Measurements from ENCODE around the gene ATP7A.
"Not testable (repeated sequence)": the region's sequence is repeated elsewhere in the genome, so short reads cannot be mapped to it uniquely, and the experiment has no call there.

Gene ATP7A

DNA sequence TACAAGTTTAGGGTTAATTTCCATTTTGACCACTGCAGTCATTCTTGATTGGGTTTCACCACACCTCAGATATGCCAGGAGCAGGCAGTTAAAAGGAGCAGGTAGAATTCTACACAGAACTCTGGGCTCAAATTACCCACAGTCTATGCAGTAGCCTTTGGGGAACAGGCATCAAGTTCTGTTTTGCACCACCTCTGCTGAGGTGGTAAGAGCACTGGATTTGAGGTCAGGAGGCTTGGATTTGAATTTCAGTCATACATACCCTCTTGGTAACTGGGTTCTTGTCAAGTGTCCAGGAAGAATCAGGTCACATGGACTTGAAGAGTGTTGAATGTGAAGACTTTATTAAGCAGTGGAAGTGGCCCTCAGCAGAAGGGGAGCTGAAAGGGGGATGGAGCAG lies 153.2 kb downstream of the ATP7A start:
- DNase-seq (ENCODE audit: extremely low read depth, low read depth), result no peak
- no peak for TF ChIP-seq CTCF (IDR thresholded peaks at IDR 0.05; ENCODE audit: low read depth, low read length, missing control alignments)
- no peak overlapping the region for H3K4me3 ChIP-seq (replicated peaks; ENCODE audit: low read depth, low read length)

DNA sequence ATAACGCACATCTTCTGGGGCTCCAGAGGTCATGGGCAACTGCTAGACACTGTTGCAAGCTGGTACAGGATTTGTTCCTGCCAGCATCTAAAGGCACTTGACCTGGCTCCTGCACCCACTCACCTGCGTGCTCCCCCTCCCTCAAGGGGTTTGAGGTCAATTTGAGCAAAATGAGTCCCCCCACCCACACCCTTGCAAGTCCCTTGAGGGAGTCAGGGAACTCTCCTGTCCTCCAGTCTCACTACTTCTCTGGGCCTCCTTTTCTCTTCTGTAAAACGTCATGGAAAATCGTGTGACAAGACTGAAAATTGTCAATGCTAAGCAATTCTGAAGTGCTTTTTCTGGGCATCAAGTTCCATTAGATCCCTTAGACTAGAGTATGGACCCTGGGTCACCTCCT lies 153.7 kb downstream of the ATP7A start:
- no peak for TF ChIP-seq CTCF (IDR thresholded peaks at IDR 0.05; ENCODE audit: low read depth, low read length, missing control alignments)
- H3K4me3 ChIP-seq (replicated peaks; ENCODE audit: low read depth, low read length), result no peak overlapping the region
- no peak for DNase-seq (ENCODE audit: extremely low read depth, low read depth)

DNA sequence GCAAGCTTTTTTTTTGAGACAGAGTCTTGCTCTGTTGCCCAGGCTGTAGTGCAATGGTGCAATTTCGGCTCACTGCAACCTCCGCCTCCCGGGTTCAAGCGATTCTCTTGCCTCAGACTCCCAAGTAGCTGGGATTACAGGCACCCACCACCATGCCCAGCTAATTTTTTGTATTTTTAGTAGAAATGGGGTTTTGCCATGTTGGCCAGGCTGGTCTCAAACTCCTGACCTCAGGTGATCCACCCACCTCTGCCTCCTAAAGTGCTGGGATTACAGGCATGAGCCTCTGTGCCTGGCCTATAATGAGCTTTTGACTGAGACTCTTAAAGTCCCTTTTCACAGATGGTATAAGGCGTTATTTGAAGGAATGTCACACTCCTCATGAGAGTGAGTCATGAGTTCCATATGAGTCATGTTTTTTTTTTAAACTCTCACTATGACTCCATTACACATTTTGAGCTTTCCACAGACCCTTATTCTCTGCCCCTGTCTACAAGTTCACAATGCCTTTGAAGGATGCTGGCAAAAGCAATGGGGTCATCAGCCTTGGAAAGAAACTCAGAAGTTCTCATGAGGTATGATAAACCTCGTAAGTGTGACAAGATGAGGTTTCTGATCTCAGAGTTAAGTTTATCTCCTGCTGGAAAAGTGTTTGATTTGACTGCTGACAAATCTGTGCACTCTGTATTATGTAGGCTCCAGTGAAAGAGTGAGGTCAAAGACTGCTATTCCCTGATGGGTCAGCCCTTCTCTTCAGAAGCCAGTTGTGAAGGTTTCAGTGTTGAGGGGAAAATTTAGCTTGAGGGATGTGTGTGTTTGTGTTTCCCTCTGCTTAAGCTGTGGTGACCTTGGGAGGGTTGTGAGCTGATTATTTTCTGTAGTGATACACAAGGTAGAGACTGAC lies 154.5 kb downstream of the ATP7A start:
- peak; percentile 75 for DNase-seq (ENCODE audit: extremely low read depth, low read depth)

GRCh38 chrX:78066110-78066509 lies 155.6 kb downstream of the ATP7A start:
- DNase-seq (ENCODE audit: extremely low read depth, low read depth), result no peak
- no peak overlapping the region for H3K4me3 ChIP-seq (replicated peaks; ENCODE audit: low read depth, low read length)
- no peak for TF ChIP-seq CTCF (IDR thresholded peaks at IDR 0.05; ENCODE audit: low read depth, low read length, missing control alignments)

More for the DNA sequence above, 154.5 kb downstream of the ATP7A start:
- H3K4me3 ChIP-seq (replicated peaks; ENCODE audit: low read depth, low read length), result not testable (repeated sequence)

GRCh38 chrX:78071331-78071730 lies 160.8 kb downstream of the ATP7A start:
- no peak for DNase-seq (ENCODE audit: extremely low read depth, low read depth)
- H3K4me3 ChIP-seq (replicated peaks; ENCODE audit: low read depth, low read length), result no peak overlapping the region
- no peak for TF ChIP-seq CTCF (IDR thresholded peaks at IDR 0.05; ENCODE audit: low read depth, low read length, missing control alignments)

- DNase-seq (ENCODE audit: extremely low read depth, low read depth); H3K4me3 ChIP-seq (replicated peaks; ENCODE audit: low read depth, low read length): not testable (repeated sequence)
Measured at GRCh38 chrX:78073147-78074077, 162.9 kb downstream of the ATP7A start.

DNA sequence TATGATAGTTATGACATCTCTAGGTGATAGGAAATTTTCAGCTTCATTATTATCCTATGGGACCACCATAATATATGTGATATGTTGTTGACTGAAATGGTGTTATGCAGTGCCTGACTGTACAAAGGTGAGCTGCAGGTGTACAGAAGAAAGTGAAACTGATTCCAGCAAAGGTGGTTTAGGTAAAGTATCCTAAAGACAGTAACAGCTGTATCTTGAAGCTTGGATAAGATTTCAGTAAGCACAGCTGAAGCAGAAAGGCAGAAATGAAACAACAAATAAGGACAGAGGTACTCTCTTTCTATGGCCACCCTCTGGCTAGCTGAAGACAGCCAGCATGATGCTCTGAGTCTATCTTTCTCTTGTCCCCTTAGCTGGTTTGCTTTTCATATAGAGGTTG lies 163.6 kb downstream of the ATP7A start:
- no peak for DNase-seq (ENCODE audit: extremely low read depth, low read depth)
- H3K4me3 ChIP-seq (replicated peaks; ENCODE audit: low read depth, low read length), result no peak overlapping the region
- TF ChIP-seq CTCF (IDR thresholded peaks at IDR 0.05; ENCODE audit: low read depth, low read length, missing control alignments), result no peak
